Esophagus muscularis mucosa (tissue), 4 donors: ENCODE measurements around the gene MFSD6. TPM values are rescaled to one million over a fixed set of nuclear protein-coding genes. Genes with fewer than 3 reads are reported as not detected.

ENCODE experiments used
- DNase-seq: peaks from one replicate; pipeline ENCODE4 v3.0.0-alpha.2; 2017; ENCODE audit errors: extremely low spot score
- H3K27ac ChIP-seq, 4 donors: fragments of 200-600 bp; sonication (generic); replicated peaks in 1 of 4; 1 replicate in 3 of 4; 2 replicates in 1 of 4; pipeline ENCODE4 v1.5.1; 2016 to 2019; ENCODE audit warnings: mild to moderate bottlenecking in 1 of 4
- H3K27me3 ChIP-seq, 4 donors: fragments of 200-600 bp; sonication (generic); one replicate each; pipeline versions ENCODE4 v1.5.1 to v1.6.0; 2016 to 2019
- H3K36me3 ChIP-seq, 4 donors: fragments of 200-600 bp; sonication (generic); one replicate each; pipeline ENCODE4 v1.5.1; 2016 to 2019
- H3K4me1 ChIP-seq, 4 donors: fragments of 200-600 bp; sonication (generic); one replicate each; pipeline ENCODE4 v1.5.1; 2016 to 2019
- H3K4me3 ChIP-seq, 4 donors: fragments of 200-600 bp; sonication (generic); 1 replicate in 2 of 4; 2 replicates in 2 of 4; pipeline ENCODE4 v1.5.1; 2016 to 2019; ENCODE audit warnings: mild to moderate bottlenecking in 4 of 4, moderate library complexity in 1 of 4
- H3K9me3 ChIP-seq, 4 donors: fragments of 200-600 bp; sonication (generic); 1 replicate in 3 of 4; 2 replicates in 1 of 4; pipeline ENCODE4 v1.5.1; 2016 to 2019
- EP300 ChIP-seq: sonication (generic); formaldehyde crosslinking; IDR thresholded peaks from one replicate; pipeline ENCODE4 v1.6.1; 2017; ENCODE audit warnings: antibody characterized with exemption
- POLR2A ChIP-seq: fragments of 450-650 bp; IDR thresholded peaks from one replicate; pipeline ENCODE4 v1.6.1; 2017; ENCODE audit warnings: antibody characterized with exemption, moderate library complexity, mild to moderate bottlenecking, low read depth
- POLR2AphosphoS5 ChIP-seq, 2 donors: sonication (generic); formaldehyde crosslinking; IDR thresholded peaks; one replicate each; pipeline ENCODE4 v1.6.1; 2017; ENCODE audit warnings: antibody characterized with exemption in 2 of 2
- WGBS: methylation state at CpG from one replicate; pipeline ENCODE4 v1.1.5; 2018; 5-methylcytosine and 5-hydroxymethylcytosine counted together
- intact Hi-C: fragments of 100-400 bp; cut with DNase I; formaldehyde crosslinking; loops from one replicate; pipeline ENCODE4 v1.15.1; 2023
- total RNA-seq, 4 donors: library from RNA; depleted of rRNA; stranded (reverse); fragments of >200 nt; gene quantifications; one replicate each; pipeline versions ENCODE4 v1.1.0 to v1.2.1, GENCODE V29; 2016
- TF ChIP-seq, protein P1 (sequence below), 3 experiments: fragments of 200-600 bp in 2 of 3; fragments of 450-650 bp in 1 of 3; sonication (generic) in 2 of 3; IDR thresholded peaks; one replicate each; pipeline ENCODE4 v1.5.1; 2017 to 2019; ENCODE audit warnings: antibody characterized with exemption in 3 of 3, mild to moderate bottlenecking in 2 of 3, moderate library complexity in 1 of 3

MFSD6 gene
- total RNA-seq, 4 donors from 2014 or later = 145 to 180 (median 163) TPM

DNA sequence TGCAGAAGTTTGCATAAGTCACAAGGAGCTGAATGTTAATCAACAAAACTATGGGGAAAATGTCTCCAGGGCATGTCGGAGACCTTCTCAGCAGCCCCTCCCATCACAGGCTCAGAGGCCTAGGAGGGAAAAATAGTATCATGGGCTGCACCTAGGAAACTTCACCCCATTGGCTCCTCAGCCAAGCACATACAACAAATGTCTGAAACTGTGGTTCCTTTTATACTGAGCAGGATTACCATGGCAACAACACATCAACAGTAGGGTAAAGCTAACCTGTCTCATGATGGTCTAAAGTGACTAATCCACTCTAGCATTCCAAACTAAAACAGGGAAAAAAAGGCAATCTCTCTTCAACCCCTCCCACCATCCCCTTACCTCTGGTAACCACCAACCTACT lies 129.6 kb downstream of the MFSD6 start:
- peaks cover 0 to 46% (median 23%) of the 10 kb centered on the region in 4 donors for H3K9me3 ChIP-seq
- WGBS = 80% methylated on average over 1 of the region's 1 CpG
- intact Hi-C loops = loop anchor here (5.0 kb wide), 2 partner anchors 35 to 120 kb away; no protein-coding TSS in a partner anchor
- TF ChIP-seq EP300 = no peak
- TF ChIP-seq POLR2AphosphoS5 (IDR thresholded peaks at IDR 0.05) = no peak
- no peak for TF ChIP-seq POLR2A
- TF ChIP-seq, protein P1, sequence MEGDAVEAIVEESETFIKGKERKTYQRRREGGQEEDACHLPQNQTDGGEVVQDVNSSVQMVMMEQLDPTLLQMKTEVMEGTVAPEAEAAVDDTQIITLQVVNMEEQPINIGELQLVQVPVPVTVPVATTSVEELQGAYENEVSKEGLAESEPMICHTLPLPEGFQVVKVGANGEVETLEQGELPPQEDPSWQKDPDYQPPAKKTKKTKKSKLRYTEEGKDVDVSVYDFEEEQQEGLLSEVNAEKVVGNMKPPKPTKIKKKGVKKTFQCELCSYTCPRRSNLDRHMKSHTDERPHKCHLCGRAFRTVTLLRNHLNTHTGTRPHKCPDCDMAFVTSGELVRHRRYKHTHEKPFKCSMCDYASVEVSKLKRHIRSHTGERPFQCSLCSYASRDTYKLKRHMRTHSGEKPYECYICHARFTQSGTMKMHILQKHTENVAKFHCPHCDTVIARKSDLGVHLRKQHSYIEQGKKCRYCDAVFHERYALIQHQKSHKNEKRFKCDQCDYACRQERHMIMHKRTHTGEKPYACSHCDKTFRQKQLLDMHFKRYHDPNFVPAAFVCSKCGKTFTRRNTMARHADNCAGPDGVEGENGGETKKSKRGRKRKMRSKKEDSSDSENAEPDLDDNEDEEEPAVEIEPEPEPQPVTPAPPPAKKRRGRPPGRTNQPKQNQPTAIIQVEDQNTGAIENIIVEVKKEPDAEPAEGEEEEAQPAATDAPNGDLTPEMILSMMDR (IDR thresholded peaks at IDR 0.05) = no peak
- H3K27me3 ChIP-seq = no peaks in the 10 kb centered on the region
- no peak for DNase-seq
- no peaks in the 10 kb centered on the region for H3K36me3 ChIP-seq
- H3K4me3 ChIP-seq = no peak overlapping the region
- H3K27ac ChIP-seq = no peak overlapping the region
- H3K4me1 ChIP-seq = peaks cover 5 to 22% (median 19%) of the 10 kb centered on the region in 4 donors

DNA sequence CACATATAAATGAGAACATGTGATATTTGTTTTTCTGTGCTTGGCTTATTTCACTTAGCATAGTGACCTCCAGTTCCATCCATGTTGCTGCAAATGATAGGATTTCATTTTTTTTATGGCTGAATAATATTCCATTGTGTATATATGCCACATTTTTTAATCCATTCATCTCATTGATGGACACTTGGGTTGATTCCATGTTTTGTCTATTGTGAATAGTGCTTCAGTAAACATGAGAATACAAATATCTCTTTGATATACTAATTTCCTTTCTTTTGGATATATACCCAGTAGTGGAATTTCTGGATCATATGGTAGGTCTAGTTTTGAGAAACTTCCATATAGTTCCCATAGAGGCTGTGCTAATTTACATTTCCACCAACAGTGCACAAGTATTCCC lies 130.0 kb downstream of the MFSD6 start:
- TF ChIP-seq, protein P1 (IDR thresholded peaks at IDR 0.05) = no peak
- TF ChIP-seq POLR2AphosphoS5 (IDR thresholded peaks at IDR 0.05) = no peak
- TF ChIP-seq POLR2A = no peak
- no peak for TF ChIP-seq EP300
- Histone ChIP-seq H3K4me1 (peaks cover 5 to 21% (median 19%) of the 10 kb centered on the region in 4 donors), H3K36me3 (no peaks in the 10 kb centered on the region), H3K4me3 (no peak overlapping the region), H3K27ac (no peak overlapping the region), H3K9me3 (peaks cover 0 to 46% (median 23%) of the 10 kb centered on the region in 4 donors), H3K27me3 (no peaks in the 10 kb centered on the region)
- DNase-seq = no peak
- intact Hi-C loops = loop anchor here (5.0 kb wide), 2 partner anchors 34 to 119 kb away; no protein-coding TSS in a partner anchor

DNA sequence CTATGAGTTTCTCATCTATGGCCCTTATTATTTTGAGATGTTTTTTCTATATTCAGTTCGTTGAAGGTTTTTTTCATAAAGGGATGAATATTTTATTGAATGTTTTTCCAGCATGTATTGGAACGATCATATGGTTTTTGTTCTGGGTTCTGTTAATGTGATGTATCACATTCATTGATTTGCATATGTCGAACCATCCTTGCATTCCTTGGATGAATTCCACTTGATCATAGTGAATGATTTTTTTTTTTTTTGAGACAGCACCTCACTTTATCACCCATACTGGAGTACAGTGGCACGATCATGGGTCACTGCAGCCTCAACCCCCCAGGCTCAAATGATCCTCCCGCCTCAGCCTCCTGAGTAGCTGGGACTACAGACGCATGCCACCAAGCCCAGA lies 131.9 kb downstream of the MFSD6 start:
- TF ChIP-seq, protein P1 (IDR thresholded peaks at IDR 0.05) = no peak
- TF ChIP-seq POLR2A (no peak), EP300 (no peak), POLR2AphosphoS5 (IDR thresholded peaks at IDR 0.05) (no peak)
- Histone ChIP-seq H3K4me3 (no peak overlapping the region), H3K36me3 (no peaks in the 10 kb centered on the region), H3K27me3 (no peaks in the 10 kb centered on the region), H3K9me3 (peaks cover 0 to 46% (median 23%) of the 10 kb centered on the region in 4 donors), H3K4me1 (peaks cover 0 to 18% (median 15%) of the 10 kb centered on the region in 4 donors), H3K27ac (no peak overlapping the region)
- no peak for DNase-seq
- WGBS = 87% methylated on average over 6 of the region's 6 CpGs
- intact Hi-C loops = no loop called here

DNA sequence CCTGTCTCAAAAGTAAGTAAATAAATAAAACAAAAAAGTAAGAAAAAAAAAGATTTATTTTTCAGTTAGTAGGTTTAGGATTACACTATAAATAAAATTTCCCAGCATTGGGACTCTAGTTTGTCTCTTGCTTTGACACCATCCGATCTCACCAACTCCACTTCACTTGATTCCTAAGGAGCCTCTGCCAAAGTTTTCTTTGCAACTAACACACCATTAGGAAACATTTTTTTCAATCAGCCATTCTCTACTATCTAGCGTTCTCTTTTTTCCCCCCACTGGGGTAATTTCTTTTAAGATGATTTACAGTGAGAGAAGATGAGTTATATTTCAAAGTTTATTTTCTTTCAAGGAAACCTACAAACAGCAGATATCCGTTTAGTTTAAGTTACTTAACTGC lies 136.9 kb downstream of the MFSD6 start:
- Histone ChIP-seq H3K4me3 (peak overlapping the region; percentile 32 to 46 (median 40)), H3K4me1 (peaks cover 0 to 14% (median 2%) of the 10 kb centered on the region in 4 donors), H3K9me3 (peaks cover 0 to 21% (median 15%) of the 10 kb centered on the region in 4 donors), H3K27me3 (no peaks in the 10 kb centered on the region), H3K36me3 (no peaks in the 10 kb centered on the region), H3K27ac (peak overlapping the region; percentile 35 to 66 (median 50))
- intact Hi-C loops = no loop called here
- TF ChIP-seq POLR2AphosphoS5 (IDR thresholded peaks at IDR 0.05) (no peak), POLR2A (no peak), EP300 (no peak)
- TF ChIP-seq, protein P1 (IDR thresholded peaks at IDR 0.05) = no peak
- DNase-seq = no peak
- 38% methylated on average over 3 of the region's 3 CpGs for WGBS
